ENCODE results near the gene FZD8.

FZD8 gene

DNA sequence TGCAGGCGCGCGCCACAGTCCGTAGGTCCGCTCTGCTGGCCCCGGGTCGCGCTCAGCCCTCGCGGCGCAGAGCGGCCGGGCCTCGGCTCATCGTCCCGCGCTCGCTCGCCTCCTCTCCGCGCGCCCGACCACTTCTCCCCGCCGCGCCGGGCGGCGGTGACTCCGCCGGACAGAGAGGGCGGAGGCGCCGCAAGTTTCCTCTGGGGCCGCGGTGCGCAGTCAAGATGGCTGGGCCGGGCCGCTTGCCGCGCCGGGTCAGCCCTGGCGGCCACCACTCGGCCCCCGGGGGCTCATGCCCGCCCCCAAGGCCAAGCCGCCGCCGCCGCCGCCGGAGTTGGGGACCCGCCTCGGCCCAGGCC, 441 bp downstream of the FZD8 start:
- Histone ChIP-seq H3K79me2 (ENCODE audit: insufficient read depth, low read length) (no peaks in the 10 kb centered on the region), H3K9ac (ENCODE audit: low read length) (peak overlapping the region; percentile 59), H3K9me3 (ENCODE audit: low read length) (no peaks in the 10 kb centered on the region), H3K9me2 (ENCODE audit: low read depth, low read length) (no peaks in the 10 kb centered on the region), H3K36me3 (ENCODE audit: insufficient read depth, low read length) (no peaks in the 10 kb centered on the region), H2AFZ (ENCODE audit: low read length) (peak overlapping the region; percentile 25; the same call in 1 of the 2 replicates), H3K27me3 (ENCODE audit: insufficient read depth, low read length) (no peaks in the 10 kb centered on the region), H3K4me2 (ENCODE audit: low read length) (peak overlapping the region; percentile 75), H3F3A (ENCODE audit: insufficient read depth, low read length) (no peaks in the 10 kb centered on the region), H3K4me3 (ENCODE audit: low read depth, low read length, poor library complexity, severe bottlenecking) (peak overlapping the region; percentile 63), H4K20me1 (ENCODE audit: insufficient read depth, low read length) (no peaks in the 10 kb centered on the region), H3K4me1 (ENCODE audit: insufficient read depth, low read length, severe bottlenecking) (peaks cover 22% of the 10 kb centered on the region), H3K27ac (ENCODE audit: low read depth, low read length, poor library complexity, severe bottlenecking) (no peak overlapping the region)
- no peak for TF ChIP-seq EZH2 (IDR thresholded peaks at IDR 0.05; ENCODE audit: borderline replicate concordance, low read length)
- TF ChIP-seq, protein P1, sequence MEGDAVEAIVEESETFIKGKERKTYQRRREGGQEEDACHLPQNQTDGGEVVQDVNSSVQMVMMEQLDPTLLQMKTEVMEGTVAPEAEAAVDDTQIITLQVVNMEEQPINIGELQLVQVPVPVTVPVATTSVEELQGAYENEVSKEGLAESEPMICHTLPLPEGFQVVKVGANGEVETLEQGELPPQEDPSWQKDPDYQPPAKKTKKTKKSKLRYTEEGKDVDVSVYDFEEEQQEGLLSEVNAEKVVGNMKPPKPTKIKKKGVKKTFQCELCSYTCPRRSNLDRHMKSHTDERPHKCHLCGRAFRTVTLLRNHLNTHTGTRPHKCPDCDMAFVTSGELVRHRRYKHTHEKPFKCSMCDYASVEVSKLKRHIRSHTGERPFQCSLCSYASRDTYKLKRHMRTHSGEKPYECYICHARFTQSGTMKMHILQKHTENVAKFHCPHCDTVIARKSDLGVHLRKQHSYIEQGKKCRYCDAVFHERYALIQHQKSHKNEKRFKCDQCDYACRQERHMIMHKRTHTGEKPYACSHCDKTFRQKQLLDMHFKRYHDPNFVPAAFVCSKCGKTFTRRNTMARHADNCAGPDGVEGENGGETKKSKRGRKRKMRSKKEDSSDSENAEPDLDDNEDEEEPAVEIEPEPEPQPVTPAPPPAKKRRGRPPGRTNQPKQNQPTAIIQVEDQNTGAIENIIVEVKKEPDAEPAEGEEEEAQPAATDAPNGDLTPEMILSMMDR (IDR thresholded peaks at IDR 0.05; ENCODE audit: low read length): no peak

DNA sequence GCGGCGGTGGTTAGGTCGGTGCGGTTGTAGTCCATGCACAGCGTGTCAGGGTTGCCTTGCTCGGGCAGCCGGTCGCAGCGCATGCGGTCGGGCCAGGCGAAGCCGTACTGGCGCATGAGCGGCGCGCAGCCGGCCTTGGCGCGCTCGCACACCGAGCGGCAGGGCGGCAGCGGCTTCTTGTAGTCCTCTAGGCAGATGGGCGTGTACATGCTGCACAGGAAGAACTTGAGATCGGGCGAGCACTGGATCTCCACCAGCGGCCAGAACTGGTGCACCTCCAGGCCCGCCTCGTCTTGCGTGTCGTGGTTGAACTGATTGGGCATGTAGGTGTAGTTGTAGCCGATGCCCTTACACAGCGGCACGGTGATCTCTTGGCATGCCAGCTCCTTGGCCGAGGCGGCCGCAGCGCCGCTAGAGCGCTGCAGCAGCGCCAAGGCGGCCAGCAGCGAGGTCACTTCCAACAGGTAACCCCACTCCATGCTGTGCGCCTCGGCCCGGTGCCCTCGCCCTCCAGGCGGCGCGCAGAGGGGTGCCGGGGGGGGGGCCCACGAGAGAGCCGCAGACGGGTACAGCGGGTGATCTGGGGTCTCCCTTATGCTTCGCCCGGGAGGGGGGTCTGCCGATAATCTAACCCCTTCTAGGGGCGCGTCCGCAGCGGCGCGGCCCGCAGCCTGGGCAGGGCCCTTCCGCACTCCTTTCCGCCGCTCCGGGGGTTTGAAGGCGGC, 983 bp downstream of the FZD8 start:
- H3K36me3 ChIP-seq (ENCODE audit: insufficient read depth, low read length): no peaks in the 10 kb centered on the region
- no peaks in the 10 kb centered on the region for H3F3A ChIP-seq (ENCODE audit: insufficient read depth, low read length)
- H3K9me2 ChIP-seq (ENCODE audit: low read depth, low read length): no peaks in the 10 kb centered on the region
- no peak overlapping the region for H3K27ac ChIP-seq (ENCODE audit: low read depth, low read length, poor library complexity, severe bottlenecking)
- H3K9me3 ChIP-seq (ENCODE audit: low read length): no peaks in the 10 kb centered on the region
- H3K4me2 ChIP-seq (ENCODE audit: low read length): peak overlapping the region; percentile 75
- no peak overlapping the region for H2AFZ ChIP-seq (ENCODE audit: low read length)
- peak overlapping the region; percentile 63 for H3K4me3 ChIP-seq (ENCODE audit: low read depth, low read length, poor library complexity, severe bottlenecking)
- peak overlapping the region; percentile 59 for H3K9ac ChIP-seq (ENCODE audit: low read length)
- no peaks in the 10 kb centered on the region for H4K20me1 ChIP-seq (ENCODE audit: insufficient read depth, low read length)
- H3K27me3 ChIP-seq (ENCODE audit: insufficient read depth, low read length): no peaks in the 10 kb centered on the region
- H3K79me2 ChIP-seq (ENCODE audit: insufficient read depth, low read length): no peaks in the 10 kb centered on the region
- H3K4me1 ChIP-seq (ENCODE audit: insufficient read depth, low read length, severe bottlenecking): peaks cover 22% of the 10 kb centered on the region
- no peak for TF ChIP-seq EZH2 (IDR thresholded peaks at IDR 0.05; ENCODE audit: borderline replicate concordance, low read length)
- TF ChIP-seq, protein P1 (IDR thresholded peaks at IDR 0.05; ENCODE audit: low read length): no peak

DNA sequence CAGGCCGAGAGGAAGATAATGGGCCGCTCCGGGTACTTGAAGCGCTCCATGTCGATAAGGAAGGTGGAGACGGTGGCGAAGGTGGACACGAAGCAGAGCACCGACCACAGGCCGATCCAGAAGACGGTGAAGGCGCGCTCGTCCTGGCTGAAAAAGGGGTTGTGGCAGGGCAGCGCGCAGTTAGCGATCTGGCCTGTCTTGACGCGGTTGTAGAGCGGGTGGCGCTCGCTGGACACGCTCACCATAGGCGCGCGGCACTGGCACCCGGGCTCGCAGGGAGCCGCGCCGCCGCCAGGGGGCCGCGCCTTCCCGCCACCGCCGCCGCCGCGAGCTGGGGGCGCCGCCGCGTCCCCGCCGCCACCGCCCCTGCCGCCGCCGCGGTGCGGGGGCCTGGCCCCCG, 1.6 kb downstream of the FZD8 start:
- Histone ChIP-seq H3F3A (ENCODE audit: insufficient read depth, low read length) (no peaks in the 10 kb centered on the region), H3K4me3 (ENCODE audit: low read depth, low read length, poor library complexity, severe bottlenecking) (no peak overlapping the region), H3K27me3 (ENCODE audit: insufficient read depth, low read length) (no peaks in the 10 kb centered on the region), H3K9me2 (ENCODE audit: low read depth, low read length) (no peaks in the 10 kb centered on the region), H3K27ac (ENCODE audit: low read depth, low read length, poor library complexity, severe bottlenecking) (no peak overlapping the region), H3K79me2 (ENCODE audit: insufficient read depth, low read length) (no peaks in the 10 kb centered on the region), H3K4me1 (ENCODE audit: insufficient read depth, low read length, severe bottlenecking) (peaks cover 22% of the 10 kb centered on the region), H3K4me2 (ENCODE audit: low read length) (no peak overlapping the region), H3K9ac (ENCODE audit: low read length) (no peak overlapping the region), H4K20me1 (ENCODE audit: insufficient read depth, low read length) (no peaks in the 10 kb centered on the region), H2AFZ (ENCODE audit: low read length) (no peak overlapping the region), H3K9me3 (ENCODE audit: low read length) (no peaks in the 10 kb centered on the region), H3K36me3 (ENCODE audit: insufficient read depth, low read length) (no peaks in the 10 kb centered on the region)
- TF ChIP-seq EZH2 (IDR thresholded peaks at IDR 0.05; ENCODE audit: borderline replicate concordance, low read length): no peak
- TF ChIP-seq, protein P1 (IDR thresholded peaks at IDR 0.05; ENCODE audit: low read length): peak; percentile 9; the same call in 1 of the 2 replicates
